Suprapubic skin (tissue), 3 donors: ENCODE data around the gene DCDC2.

ENCODE experiments used
- CTCF ChIP-seq, 2 donors: fragments of 200-600 bp in 1 of 2; fragments of 450-650 bp in 1 of 2; sonication (generic) in 1 of 2; IDR thresholded peaks; one replicate each; pipeline ENCODE4 v1.5.1; 2016 to 2019; ENCODE audit warnings: antibody characterized with exemption in 2 of 2, mild to moderate bottlenecking in 1 of 2, moderate library complexity in 1 of 2
- EP300 ChIP-seq: sonication (generic); formaldehyde crosslinking; IDR thresholded peaks from one replicate; pipeline ENCODE4 v1.6.1; 2017; ENCODE audit warnings: antibody characterized with exemption

DNA sequence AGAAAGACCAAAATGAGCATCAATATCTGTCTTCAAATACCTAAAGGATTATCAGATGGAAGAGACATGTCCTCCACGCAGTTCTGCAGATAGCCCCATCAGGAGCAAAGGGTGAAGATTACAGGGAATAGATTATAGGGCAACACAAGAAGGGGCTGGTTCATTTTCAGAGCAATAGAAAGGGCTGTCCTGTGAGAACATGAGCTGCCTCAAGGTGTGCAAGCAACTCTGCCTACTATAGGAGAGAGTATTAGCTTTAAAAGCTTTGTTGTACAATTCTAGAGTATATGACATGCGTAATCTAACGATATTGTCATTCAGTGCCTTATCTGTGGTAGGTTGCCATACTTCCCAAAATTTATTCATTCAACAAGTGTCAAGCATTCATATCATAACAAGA, 119.2 kb downstream of the DCDC2 start:
- TF ChIP-seq CTCF (IDR thresholded peaks at IDR 0.05), result no peak
- no peak for TF ChIP-seq EP300
